Bronchial epithelial cell (primary cell): Measurements from ENCODE around the gene SLC6A12. TPM values are rescaled to one million over a fixed set of nuclear protein-coding genes. Genes with fewer than 3 reads are reported as not detected.
"Not testable (repeated sequence)": the region's sequence is repeated elsewhere in the genome, so short reads cannot be mapped to it uniquely, and the experiment has no call there.

Experiments used
- DNase-seq: peaks from one replicate; pipeline ENCODE4 v3.0.0-alpha.2; 2010; ENCODE audit warnings: low read depth
- FAIRE-seq: peaks from 2 replicates; lab custom pipeline; 2011; peaks lifted over from hg19 to GRCh38; lab: Jason Lieb, UNC
- H3K27me3 ChIP-seq: 2 replicates; pipeline ENCODE4 v1.5.1; 2011; ENCODE audit warnings: low read length; ENCODE audit not compliant: control insufficient read depth, insufficient read depth
- H3K36me3 ChIP-seq: 2 replicates; pipeline ENCODE4 v1.5.1; 2011; ENCODE audit warnings: low read length; ENCODE audit not compliant: control insufficient read depth, insufficient read depth
- H3K4me3 ChIP-seq: 2 replicates; pipeline ENCODE4 v1.5.1; 2011; ENCODE audit warnings: mild to moderate bottlenecking, low read depth, low read length, control low read depth
- total RNA-seq: library from RNA; depleted of rRNA; stranded (reverse); fragments of >200 nt; gene quantifications from 2 replicates; pipeline ENCODE4 v1.2.1, GENCODE V29; 2014
- TF ChIP-seq, protein P1 (sequence below): IDR thresholded peaks from 2 replicates; pipeline ENCODE4 v1.5.1; 2011; ENCODE audit warnings: mild to moderate bottlenecking, moderate library complexity, low read length, control low read depth, inconsistent platforms; ENCODE audit not compliant: insufficient read depth, severe bottlenecking

The SLC6A12 gene
- total RNA-seq, 1 donor from 2014 or later: not detected

- FAIRE-seq (no peak), DNase-seq (no peak)
- H3K36me3 ChIP-seq: no peaks in the 10 kb centered on the region
- TF ChIP-seq, protein P1, sequence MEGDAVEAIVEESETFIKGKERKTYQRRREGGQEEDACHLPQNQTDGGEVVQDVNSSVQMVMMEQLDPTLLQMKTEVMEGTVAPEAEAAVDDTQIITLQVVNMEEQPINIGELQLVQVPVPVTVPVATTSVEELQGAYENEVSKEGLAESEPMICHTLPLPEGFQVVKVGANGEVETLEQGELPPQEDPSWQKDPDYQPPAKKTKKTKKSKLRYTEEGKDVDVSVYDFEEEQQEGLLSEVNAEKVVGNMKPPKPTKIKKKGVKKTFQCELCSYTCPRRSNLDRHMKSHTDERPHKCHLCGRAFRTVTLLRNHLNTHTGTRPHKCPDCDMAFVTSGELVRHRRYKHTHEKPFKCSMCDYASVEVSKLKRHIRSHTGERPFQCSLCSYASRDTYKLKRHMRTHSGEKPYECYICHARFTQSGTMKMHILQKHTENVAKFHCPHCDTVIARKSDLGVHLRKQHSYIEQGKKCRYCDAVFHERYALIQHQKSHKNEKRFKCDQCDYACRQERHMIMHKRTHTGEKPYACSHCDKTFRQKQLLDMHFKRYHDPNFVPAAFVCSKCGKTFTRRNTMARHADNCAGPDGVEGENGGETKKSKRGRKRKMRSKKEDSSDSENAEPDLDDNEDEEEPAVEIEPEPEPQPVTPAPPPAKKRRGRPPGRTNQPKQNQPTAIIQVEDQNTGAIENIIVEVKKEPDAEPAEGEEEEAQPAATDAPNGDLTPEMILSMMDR: no peak
- no peak overlapping the region for H3K4me3 ChIP-seq
- peaks cover under 1% of the 10 kb centered on the region for H3K27me3 ChIP-seq
These were observed 5.0 kb upstream of the SLC6A12 start for GRCh38 chr12:218728-219590.

DNA sequence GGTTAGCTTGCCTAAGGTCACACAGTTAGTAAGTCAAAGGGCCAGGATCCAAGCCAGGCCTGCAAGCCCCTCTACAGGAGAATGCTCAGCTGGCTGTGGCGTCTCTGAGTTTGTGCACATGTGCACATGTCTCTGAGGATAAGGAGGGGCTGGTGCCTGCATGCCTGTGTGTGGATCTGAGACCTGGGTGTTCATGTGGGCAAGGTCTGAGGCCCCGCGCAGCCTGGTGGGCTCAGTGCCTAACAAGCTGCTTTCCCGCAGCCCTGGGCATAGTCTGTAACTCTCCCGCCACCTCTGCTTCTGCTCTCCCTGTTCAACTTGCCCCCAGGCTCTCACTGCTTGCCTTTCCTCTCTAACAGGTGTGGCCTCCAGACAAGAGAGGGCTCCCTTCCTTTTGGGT lies 4.3 kb upstream of the SLC6A12 start:
- TF ChIP-seq, protein P1: no peak
- FAIRE-seq (no peak), DNase-seq (no peak)
- Histone ChIP-seq H3K4me3 (no peak overlapping the region), H3K36me3 (no peaks in the 10 kb centered on the region), H3K27me3 (peaks cover 7% of the 10 kb centered on the region)

GRCh38 chr12:217029-217428 lies 3.1 kb upstream of the SLC6A12 start:
- not testable (repeated sequence) for H3K27me3 ChIP-seq, H3K36me3 ChIP-seq, DNase-seq, H3K4me3 ChIP-seq, FAIRE-seq

GRCh38 chr12:215116-215515 lies 1.2 kb upstream of the SLC6A12 start:
- no peak for FAIRE-seq
- Histone ChIP-seq H3K4me3 (no peak overlapping the region), H3K36me3 (no peaks in the 10 kb centered on the region), H3K27me3 (peaks cover 9% of the 10 kb centered on the region)
- DNase-seq: no peak
- TF ChIP-seq, protein P1: no peak

GRCh38 chr12:213527-213932 lies 427 bp downstream of the SLC6A12 start:
- TF ChIP-seq, protein P1: no peak
- FAIRE-seq: no peak
- H3K4me3 ChIP-seq: no peak overlapping the region

GRCh38 chr12:212715-213526 lies 1.0 kb downstream of the SLC6A12 start:
- TF ChIP-seq, protein P1: no peak
- H3K4me3 ChIP-seq: no peak overlapping the region
- FAIRE-seq (no peak), DNase-seq (no peak)
- no peaks in the 10 kb centered on the region for H3K36me3 ChIP-seq
- H3K27me3 ChIP-seq: peaks cover 9% of the 10 kb centered on the region

More at GRCh38 chr12:213527-213932, 427 bp downstream of the SLC6A12 start:
- no peaks in the 10 kb centered on the region for H3K36me3 ChIP-seq
- DNase-seq: no peak
- peaks cover 9% of the 10 kb centered on the region for H3K27me3 ChIP-seq
